Subcutaneous adipose tissue (tissue), 4 donors: ENCODE data around the gene LRRC45. TPM values are rescaled to one million over a fixed set of nuclear protein-coding genes. Genes with fewer than 3 reads are reported as not detected.

Experiments used
- total RNA-seq, 4 donors: library from RNA; depleted of rRNA; stranded (reverse); fragments of >200 nt; gene quantifications; one replicate each; pipeline ENCODE4 v1.1.0, GENCODE V29; 2016
- TF ChIP-seq, protein P1 (sequence below): fragments of 450-650 bp; IDR thresholded peaks from one replicate; pipeline ENCODE4 v1.5.1; 2016; ENCODE audit warnings: low read depth, mild to moderate bottlenecking, control low read depth, antibody characterized with exemption, moderate library complexity

Gene LRRC45
- total RNA-seq, 4 donors from 2014 or later, result 1.8 to 11.7 (median 7.8) TPM

DNA sequence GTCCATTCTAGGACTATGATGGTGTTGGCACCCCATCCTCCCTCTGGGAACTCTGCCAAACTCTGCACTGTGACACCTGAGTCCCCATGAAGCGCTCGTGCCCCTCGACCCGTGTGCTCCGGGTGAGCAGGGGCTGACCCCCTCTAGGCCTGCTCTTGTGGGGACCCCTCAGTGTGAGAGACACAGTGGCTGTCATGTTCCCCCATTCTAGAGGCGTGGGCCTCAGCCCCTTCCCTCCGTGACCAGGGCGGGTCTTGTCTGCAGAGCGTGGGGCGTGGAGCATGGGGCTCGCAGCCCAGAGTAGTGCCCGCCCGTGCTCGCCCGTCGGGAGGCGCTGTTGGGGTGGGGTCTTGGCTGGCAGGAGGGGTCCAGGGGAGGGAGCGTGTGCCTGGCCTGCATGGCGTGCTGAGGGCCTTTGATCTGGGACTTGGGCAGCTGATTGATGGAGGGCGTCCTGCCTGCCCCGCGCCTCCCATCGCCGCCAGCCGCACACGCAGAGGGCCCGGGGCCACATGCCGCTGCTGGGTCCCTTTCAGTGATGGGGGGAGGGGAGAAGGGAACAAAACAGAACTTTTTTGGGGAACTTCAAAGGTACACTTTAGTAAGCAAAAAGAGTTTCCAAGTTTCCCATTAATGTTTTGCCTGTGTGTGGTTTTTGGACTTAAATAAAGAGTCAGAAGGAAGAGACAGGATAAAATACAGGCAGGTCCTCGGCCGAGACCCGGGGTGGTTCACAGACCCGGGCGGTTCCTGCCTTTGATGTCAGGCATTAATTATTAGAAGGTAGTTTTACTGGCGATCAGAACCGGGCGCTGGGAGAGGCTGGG, 22.9 kb upstream of the LRRC45 start:
- TF ChIP-seq, protein P1, sequence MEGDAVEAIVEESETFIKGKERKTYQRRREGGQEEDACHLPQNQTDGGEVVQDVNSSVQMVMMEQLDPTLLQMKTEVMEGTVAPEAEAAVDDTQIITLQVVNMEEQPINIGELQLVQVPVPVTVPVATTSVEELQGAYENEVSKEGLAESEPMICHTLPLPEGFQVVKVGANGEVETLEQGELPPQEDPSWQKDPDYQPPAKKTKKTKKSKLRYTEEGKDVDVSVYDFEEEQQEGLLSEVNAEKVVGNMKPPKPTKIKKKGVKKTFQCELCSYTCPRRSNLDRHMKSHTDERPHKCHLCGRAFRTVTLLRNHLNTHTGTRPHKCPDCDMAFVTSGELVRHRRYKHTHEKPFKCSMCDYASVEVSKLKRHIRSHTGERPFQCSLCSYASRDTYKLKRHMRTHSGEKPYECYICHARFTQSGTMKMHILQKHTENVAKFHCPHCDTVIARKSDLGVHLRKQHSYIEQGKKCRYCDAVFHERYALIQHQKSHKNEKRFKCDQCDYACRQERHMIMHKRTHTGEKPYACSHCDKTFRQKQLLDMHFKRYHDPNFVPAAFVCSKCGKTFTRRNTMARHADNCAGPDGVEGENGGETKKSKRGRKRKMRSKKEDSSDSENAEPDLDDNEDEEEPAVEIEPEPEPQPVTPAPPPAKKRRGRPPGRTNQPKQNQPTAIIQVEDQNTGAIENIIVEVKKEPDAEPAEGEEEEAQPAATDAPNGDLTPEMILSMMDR, result no peak

DNA sequence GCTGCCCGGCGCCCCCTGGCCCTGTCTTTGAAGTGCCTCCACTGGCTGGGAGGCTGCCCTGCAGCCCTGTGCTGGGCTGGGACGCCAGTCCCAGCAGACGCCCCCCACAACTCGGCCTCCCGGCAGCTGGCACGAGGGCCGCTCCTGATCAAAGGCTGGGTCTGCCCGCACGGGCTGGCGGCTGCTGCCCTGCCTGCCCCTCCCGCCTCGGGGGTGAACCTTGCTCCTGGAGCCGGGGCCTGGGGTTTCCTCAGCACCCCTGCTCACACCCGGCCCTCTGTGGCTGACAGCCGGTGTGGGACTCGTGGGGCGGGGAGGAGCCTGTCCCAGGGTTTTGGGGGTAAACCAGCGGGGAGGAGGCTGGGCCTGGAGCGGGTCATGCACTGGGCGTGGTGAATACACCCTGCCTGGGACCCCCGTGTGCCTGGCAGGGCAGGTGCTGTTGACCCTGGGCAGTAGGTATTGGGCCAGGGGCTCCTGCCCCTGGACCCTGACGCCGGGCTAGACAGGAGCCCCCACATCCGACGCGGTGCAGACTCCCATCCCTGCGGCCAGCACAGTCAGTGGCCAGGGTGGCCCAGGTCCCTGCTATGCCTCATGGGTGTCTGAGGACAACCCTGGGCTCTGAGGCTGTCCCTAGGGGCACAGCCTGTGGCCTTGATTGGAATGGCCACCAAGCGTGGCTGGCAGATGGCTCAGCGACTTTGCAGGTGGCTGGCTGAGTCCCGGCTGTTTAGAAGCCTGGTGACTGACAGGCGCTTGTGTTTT, 22.1 kb upstream of the LRRC45 start:
- TF ChIP-seq, protein P1, result no peak

DNA sequence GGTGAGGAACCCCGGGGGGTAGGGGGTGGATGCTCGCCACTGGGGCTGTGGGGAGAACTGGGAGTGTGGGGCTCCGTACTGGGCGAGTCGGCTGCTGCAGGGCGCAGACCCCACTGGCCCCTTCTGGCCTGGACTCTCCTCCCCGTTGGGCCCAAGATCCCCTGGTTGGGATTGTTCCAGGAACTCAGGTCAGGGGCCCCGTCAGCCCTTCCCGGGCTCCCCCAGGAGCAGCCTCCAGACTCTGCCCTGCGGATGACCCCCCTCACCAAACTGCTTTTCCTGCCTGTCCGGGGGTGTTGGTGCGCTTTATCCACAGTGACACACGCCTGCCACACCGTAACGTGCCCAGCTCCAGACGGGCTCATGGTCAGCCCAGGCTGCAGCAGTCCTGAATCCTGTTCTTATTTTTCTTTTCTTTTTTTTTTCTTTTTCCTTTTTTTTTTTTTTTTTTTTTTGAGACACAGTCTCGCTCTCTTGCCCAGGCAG, 21.5 kb upstream of the LRRC45 start:
- TF ChIP-seq, protein P1, result no peak

DNA sequence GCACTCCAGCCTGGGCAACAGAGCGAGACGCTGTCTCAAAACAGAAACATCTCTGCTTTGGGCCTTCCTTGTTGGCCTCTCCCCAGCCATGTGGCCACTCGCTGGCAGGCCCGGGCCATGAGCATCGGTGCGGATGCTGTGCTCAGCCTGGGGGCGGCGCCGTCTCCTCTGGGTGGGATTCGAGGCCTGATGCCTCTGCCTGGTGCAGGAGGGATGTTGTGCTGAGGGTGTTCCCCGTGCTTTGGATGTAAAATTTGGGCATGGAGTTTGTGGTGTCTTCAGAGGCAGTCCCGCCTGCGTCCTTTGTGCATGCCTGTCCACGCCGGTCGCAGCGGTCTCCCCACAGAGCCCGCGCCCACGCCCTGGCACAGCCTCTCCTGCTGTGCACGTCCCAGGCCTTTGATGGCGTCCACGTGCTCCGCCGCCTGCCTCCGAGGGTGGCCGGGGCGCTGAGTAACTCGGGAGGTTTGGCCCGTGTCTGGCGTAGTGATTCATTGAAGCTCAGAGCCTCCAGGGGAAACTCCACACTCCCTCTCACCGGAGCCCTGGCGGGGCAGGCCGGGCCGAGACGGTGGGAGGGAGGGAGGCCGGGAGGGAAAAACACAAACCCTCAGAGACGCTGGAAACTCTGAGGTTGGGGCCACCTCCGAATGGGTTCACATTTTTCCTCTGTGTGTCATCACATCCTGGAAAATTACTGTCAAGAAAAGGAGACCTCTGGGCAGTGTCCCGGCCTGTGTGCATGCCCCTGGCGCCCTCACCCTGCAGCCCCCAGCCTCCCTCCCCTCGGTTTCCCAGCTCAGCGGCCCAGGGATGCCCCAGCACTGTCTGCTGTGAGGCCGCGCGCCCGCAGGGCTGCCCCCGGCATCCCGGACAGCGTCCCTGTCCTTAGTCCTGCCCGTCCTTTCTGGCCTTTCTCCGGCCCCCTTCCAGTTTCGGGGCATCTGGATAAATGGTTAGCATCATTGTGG, 19.4 kb upstream of the LRRC45 start:
- TF ChIP-seq, protein P1, result no peak

DNA sequence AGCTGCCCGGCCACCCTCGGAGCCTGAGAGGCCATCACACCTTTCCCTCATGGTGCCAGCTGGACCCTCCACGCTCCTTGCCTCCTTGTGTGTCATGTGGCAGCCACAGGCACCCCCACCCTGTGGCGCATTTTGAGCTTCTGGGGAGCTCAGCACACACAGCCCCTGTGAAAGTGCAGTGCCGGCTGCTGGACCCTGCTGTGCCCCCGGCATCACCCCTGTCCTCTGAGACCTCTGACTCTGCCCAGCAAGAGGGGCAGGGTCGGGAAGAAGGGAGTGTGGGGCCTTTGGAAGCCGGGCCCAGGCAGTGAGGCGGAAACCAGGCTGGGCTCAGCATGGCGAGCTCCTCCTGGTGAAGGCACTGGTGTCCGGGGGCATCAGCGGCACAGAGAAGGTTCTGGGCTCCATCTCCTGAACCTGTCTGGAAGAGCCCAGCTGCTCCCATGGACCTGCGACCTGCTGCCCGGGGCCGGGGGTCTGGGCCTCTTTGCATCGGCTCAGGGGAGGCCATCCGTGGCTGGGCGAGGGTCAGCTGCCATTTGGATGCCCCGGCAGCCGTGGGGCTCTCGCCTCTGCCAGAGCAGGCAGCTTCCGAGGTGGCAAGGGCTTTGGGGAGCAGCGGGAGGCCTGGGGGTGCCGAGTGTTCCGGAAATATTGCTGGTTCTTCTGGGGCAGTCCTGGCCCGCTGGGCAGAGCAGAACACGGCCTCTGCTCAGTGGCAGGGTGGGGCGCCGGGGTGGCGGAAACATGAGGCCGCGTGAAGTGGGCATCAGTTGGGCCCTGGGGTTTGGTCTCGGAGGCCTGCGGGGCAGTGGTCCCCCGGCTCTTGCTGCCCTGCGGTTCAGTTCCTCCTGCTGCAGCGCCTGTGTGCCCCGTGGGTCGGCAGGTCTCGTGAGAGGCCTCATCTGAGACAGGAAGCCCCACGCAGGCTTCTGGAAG, 18.3 kb upstream of the LRRC45 start:
- TF ChIP-seq, protein P1, result no peak

DNA sequence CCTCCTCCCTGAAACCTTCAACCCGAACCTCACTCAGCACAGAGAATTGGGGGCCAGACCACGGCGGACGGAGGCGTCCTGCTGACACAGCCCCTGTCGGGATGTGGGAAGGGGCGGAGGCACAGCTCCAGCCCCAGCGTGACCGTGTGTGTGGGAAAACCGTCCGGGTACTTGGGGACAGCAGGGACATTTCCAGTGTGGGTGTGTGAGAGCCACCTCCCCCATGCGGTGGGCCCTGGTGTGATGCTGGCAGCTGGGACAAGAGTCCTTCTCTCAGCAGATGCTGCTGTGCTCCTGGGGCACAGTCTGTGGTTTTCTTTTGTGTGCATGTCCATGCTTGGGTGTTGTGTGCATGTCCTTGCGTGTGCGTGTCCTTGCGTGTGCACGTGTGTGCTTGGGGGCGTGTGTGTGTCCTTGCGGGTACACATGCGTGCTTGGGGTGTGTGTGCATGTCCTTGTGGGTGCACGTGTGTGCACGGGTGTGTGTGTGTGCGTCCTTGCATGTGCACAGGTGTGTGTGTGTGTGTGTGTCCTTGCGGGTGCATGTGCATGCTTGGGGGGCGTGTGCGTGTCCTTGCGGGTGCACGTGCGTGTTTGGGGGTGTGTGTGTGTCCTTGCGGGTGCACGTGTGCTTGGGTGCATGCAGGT, 17.3 kb upstream of the LRRC45 start:
- TF ChIP-seq, protein P1, result no peak
